SJSA1 (cell line): ENCODE measurements around the gene IGLL1. TPM values are rescaled to one million over a fixed set of nuclear protein-coding genes. Genes with fewer than 3 reads are reported as not detected.
"Not testable (repeated sequence)": the region's sequence is repeated elsewhere in the genome, so short reads cannot be mapped to it uniquely, and the experiment has no call there.

ENCODE experiments used
- DNase-seq, 2 experiments: peaks; one replicate each; pipeline ENCODE4 v3.0.0-alpha.2; 2015 to 2020; ENCODE audit warnings: low spot score in 2 of 2, low read depth in 1 of 2
- H3K27ac ChIP-seq: fragments of 250-450 bp; sonication (Bioruptor Pico); 2 replicates; pipeline ENCODE4 v1.5.1; 2020; ENCODE audit warnings: mild to moderate bottlenecking, moderate library complexity
- H3K27me3 ChIP-seq: fragments of 250-450 bp; sonication (Bioruptor Pico); replicated peaks from 2 replicates; pipeline ENCODE4 v1.5.1; 2020; ENCODE audit warnings: mild to moderate bottlenecking, moderate library complexity
- H3K36me3 ChIP-seq: fragments of 250-450 bp; sonication (Bioruptor Pico); 2 replicates; pipeline ENCODE4 v1.5.1; 2020; ENCODE audit warnings: mild to moderate bottlenecking
- H3K4me1 ChIP-seq: fragments of 250-450 bp; sonication (Bioruptor Pico); replicated peaks from 2 replicates; pipeline ENCODE4 v1.6.1; 2021; ENCODE audit warnings: mild to moderate bottlenecking
- H3K4me3 ChIP-seq: fragments of 250-450 bp; sonication (Bioruptor Pico); 2 replicates; pipeline ENCODE4 v1.5.1; 2020; ENCODE audit warnings: mild to moderate bottlenecking
- H3K9me3 ChIP-seq: fragments of 250-450 bp; sonication (Bioruptor Pico); replicated peaks from 2 replicates; pipeline ENCODE4 v1.5.1; 2020; ENCODE audit warnings: mild to moderate bottlenecking
- total RNA-seq: library from RNA; depleted of rRNA; stranded (reverse); fragments of >200 nt; shearing (Covaris generic); gene quantifications from 2 replicates; pipeline ENCODE4 v1.2.3, GENCODE V29; 2014

Gene IGLL1
- total RNA-seq, 1 experiment from 2014 or later = not detected

- not testable (repeated sequence) for H3K9me3 ChIP-seq, H3K27me3 ChIP-seq, H3K36me3 ChIP-seq, DNase-seq, H3K27ac ChIP-seq, H3K4me1 ChIP-seq, H3K4me3 ChIP-seq
Observed at GRCh38 chr22:23537830-23538695, 42.0 kb downstream of the IGLL1 start.

GRCh38 chr22:23537416-23537815 is 42.7 kb downstream of the IGLL1 start:
- no peak overlapping the region for H3K4me3 ChIP-seq
- DNase-seq = no peak
- no peaks in the 10 kb centered on the region for H3K36me3 ChIP-seq
- H3K9me3 ChIP-seq = no peaks in the 10 kb centered on the region
- no peaks in the 10 kb centered on the region for H3K4me1 ChIP-seq
- no peaks in the 10 kb centered on the region for H3K27me3 ChIP-seq
- H3K27ac ChIP-seq = no peak overlapping the region

- H3K27me3 ChIP-seq = no peaks in the 10 kb centered on the region
- DNase-seq = no peak
- no peak overlapping the region for H3K4me3 ChIP-seq
- H3K9me3 ChIP-seq = no peaks in the 10 kb centered on the region
- no peak overlapping the region for H3K27ac ChIP-seq
- H3K36me3 ChIP-seq = no peaks in the 10 kb centered on the region
- H3K4me1 ChIP-seq = no peaks in the 10 kb centered on the region
Observed at GRCh38 chr22:23536821-23537345, 43.2 kb downstream of the IGLL1 start.

DNA sequence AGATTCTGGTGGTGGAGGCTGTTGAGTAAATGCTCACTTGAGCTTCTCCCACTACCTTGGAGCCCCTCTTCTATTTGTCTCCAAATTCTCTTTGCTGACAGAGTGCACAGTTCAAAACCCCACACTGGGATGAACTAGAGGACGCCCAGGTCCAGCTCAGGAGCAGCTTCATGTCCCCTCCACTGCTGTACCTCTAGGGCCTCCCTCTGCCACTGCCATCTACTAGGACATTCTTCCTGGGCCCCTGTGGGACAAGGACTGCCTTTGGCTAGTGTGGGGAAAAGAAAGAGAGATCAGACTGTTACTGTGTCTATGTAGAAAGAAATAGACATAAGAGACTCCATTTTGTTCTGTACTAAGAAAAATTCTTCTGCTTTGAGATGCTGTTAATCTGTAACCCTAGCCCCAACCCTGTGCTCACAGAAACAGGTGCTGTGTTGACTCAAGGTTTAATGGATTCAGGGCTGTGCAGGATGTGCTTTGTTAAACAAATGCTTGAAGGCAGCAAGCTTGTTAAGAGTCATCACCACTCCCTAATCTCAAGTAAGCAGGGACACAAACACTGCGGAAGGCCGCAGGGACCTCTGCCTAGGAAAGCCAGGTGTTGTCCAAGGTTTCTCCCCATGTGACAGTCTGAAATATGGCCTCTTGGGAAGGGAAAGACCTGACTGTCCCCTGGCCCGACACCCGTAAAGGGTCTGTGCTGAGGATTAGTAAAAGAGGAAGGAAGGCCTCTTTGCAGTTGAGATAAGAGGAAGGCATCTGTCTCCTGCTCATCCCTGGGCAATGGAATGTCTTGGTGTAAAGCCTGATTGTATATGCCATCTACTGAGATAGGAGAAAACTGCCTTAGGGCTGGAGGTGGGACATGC is 44.1 kb downstream of the IGLL1 start:
- not testable (repeated sequence) for H3K4me3 ChIP-seq, H3K36me3 ChIP-seq, H3K27me3 ChIP-seq, DNase-seq, H3K9me3 ChIP-seq, H3K27ac ChIP-seq, H3K4me1 ChIP-seq

DNA sequence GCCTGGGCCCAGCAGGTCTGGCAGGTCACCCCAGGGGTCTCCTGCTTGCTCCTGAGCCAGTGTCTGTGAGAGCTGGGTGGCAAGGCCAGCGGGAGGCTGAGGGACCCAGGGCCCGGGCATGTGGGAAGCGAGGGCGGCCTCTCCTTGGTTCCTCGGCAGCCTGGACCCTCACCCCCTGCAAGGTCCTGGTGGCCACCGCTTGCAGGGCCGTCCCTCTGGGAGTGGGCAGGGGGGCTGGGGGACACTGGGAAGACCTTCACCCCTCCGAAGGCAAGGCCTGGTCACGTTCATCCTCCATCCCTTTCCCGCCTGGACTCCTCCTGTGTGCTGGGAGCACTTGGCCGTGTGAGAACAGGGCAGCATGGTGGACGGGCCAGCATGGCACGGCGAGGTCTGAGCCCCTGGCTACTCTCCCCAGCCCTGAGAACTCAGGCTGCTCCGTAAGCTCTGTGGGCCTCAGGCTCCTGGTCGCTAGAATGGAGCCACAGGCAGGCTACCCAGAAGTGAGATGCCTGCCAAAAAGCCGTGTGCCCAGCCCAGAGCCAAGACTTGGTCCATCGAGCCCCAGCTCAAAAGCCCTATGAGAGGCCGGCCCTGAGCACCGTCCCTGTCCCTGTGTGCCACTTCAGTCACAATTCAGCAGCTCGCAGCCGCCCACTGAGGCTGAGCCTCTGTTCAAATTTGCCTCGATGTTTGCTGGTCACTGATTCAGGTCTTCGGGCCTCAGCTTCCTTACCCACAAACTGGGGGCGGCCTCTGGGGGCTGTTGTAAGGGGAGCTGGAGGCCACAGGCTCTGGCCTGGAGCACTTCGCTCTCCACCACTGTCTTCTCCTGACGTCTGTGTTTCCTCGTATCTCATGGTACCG is 45.0 kb downstream of the IGLL1 start:
- Histone ChIP-seq H3K4me1 (no peaks in the 10 kb centered on the region), H3K9me3 (no peaks in the 10 kb centered on the region), H3K27me3 (no peaks in the 10 kb centered on the region), H3K36me3 (no peaks in the 10 kb centered on the region), H3K4me3 (no peak overlapping the region), H3K27ac (no peak overlapping the region)
- DNase-seq = no peak

- H3K27me3 ChIP-seq = no peaks in the 10 kb centered on the region
- H3K4me3 ChIP-seq = no peak overlapping the region
- H3K27ac ChIP-seq = no peak overlapping the region
- H3K4me1 ChIP-seq = no peaks in the 10 kb centered on the region
- DNase-seq = no peak
- H3K9me3 ChIP-seq = no peaks in the 10 kb centered on the region
- H3K36me3 ChIP-seq = no peaks in the 10 kb centered on the region
Observed at GRCh38 chr22:23534201-23534850, 45.8 kb downstream of the IGLL1 start.

GRCh38 chr22:23533771-23534191 is 46.3 kb downstream of the IGLL1 start:
- Histone ChIP-seq H3K9me3 (no peaks in the 10 kb centered on the region), H3K4me1 (no peaks in the 10 kb centered on the region), H3K27ac (no peak overlapping the region)

GRCh38 chr22:23533328-23533762 is 46.7 kb downstream of the IGLL1 start:
- H3K27ac ChIP-seq = no peak overlapping the region
- no peak overlapping the region for H3K4me3 ChIP-seq
- H3K36me3 ChIP-seq = no peaks in the 10 kb centered on the region
- no peak for DNase-seq
- no peaks in the 10 kb centered on the region for H3K27me3 ChIP-seq
- no peaks in the 10 kb centered on the region for H3K4me1 ChIP-seq
- no peaks in the 10 kb centered on the region for H3K9me3 ChIP-seq

More at GRCh38 chr22:23533771-23534191, 46.3 kb downstream of the IGLL1 start:
- no peak for DNase-seq
- Histone ChIP-seq H3K4me3 (no peak overlapping the region), H3K27me3 (no peaks in the 10 kb centered on the region), H3K36me3 (no peaks in the 10 kb centered on the region)

DNA sequence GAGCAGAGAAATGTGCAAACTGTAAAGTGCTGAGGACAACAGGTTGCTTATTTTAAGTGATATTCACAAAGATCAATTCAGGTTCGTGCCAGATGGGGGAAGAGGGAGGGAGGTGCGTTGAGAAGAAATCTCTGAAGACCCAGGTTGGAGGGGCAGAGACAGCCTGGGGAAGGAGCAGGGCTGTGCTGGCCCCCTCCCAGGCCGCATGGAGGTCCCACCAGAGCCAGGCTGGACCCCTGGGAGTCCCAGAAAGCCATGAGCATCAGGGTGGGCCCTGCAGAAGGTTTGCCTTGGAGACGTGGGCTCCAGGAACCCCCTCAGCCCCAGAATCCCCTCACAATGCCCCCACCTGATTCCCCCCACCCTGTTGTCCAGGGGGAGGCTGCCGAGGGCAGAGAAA is 47.4 kb downstream of the IGLL1 start:
- H3K9me3 ChIP-seq = no peaks in the 10 kb centered on the region
- no peaks in the 10 kb centered on the region for H3K27me3 ChIP-seq
- H3K4me1 ChIP-seq = no peaks in the 10 kb centered on the region
- no peak overlapping the region for H3K27ac ChIP-seq
- H3K36me3 ChIP-seq = no peaks in the 10 kb centered on the region
- H3K4me3 ChIP-seq = no peak overlapping the region
- no peak for DNase-seq

GRCh38 chr22:23531966-23532705 is 48.0 kb downstream of the IGLL1 start:
- no peaks in the 10 kb centered on the region for H3K4me1 ChIP-seq
- H3K27me3 ChIP-seq = no peaks in the 10 kb centered on the region
- no peak overlapping the region for H3K27ac ChIP-seq
- no peaks in the 10 kb centered on the region for H3K36me3 ChIP-seq
- no peak overlapping the region for H3K4me3 ChIP-seq
- no peak for DNase-seq
- no peaks in the 10 kb centered on the region for H3K9me3 ChIP-seq

- Histone ChIP-seq H3K27ac (no peak overlapping the region), H3K9me3 (no peaks in the 10 kb centered on the region), H3K36me3 (no peaks in the 10 kb centered on the region), H3K27me3 (no peaks in the 10 kb centered on the region), H3K4me3 (no peak overlapping the region), H3K4me1 (no peaks in the 10 kb centered on the region)
- DNase-seq = no peak
Observed at GRCh38 chr22:23531283-23531956, 48.7 kb downstream of the IGLL1 start.

- no peak overlapping the region for H3K4me3 ChIP-seq
- DNase-seq = no peak
Observed at GRCh38 chr22:23530766-23531282, 49.3 kb downstream of the IGLL1 start.

More at GRCh38 chr22:23530766-23531282, 49.3 kb downstream of the IGLL1 start:
- H3K9me3 ChIP-seq = no peaks in the 10 kb centered on the region
- H3K36me3 ChIP-seq = no peaks in the 10 kb centered on the region
- no peak overlapping the region for H3K27ac ChIP-seq
- H3K27me3 ChIP-seq = no peaks in the 10 kb centered on the region
- H3K4me1 ChIP-seq = no peaks in the 10 kb centered on the region
